ENCODE measurements around the gene C17orf107. TPM values are rescaled to one million over a fixed set of nuclear protein-coding genes. Genes with fewer than 3 reads are reported as not detected.

Gene C17orf107
- total RNA-seq, 1 experiment from 2014 or later = 0.36 TPM

GRCh38 chr17:4919511-4920047 is 20.2 kb downstream of the C17orf107 start:
- ChIA-PET CTCF (no interaction called here), POLR2A (ENCODE audit: unreplicated experiment) (no interaction called here)
- no peaks in the 10 kb centered on the region for H4K20me1 ChIP-seq (ENCODE audit: low read length)
- H3K79me2 ChIP-seq (ENCODE audit: low read length) = no peaks in the 10 kb centered on the region
- H2AFZ ChIP-seq (ENCODE audit: low read length) = no peak overlapping the region
- H3K27me3 ChIP-seq (ENCODE audit: low read length) = no peaks in the 10 kb centered on the region
- no peak overlapping the region for H3K4me3 ChIP-seq (ENCODE audit: low read length)
- H3K9me3 ChIP-seq (ENCODE audit: low read length) = no peaks in the 10 kb centered on the region
- no peaks in the 10 kb centered on the region for H3K36me3 ChIP-seq (ENCODE audit: low read depth, low read length)
- intact Hi-C loops (cut with micrococcal nuclease) = no loop called here
- no TSS peak for BruUV-seq (replicated peaks)
- TF ChIP-seq EZH2phosphoT487 (IDR thresholded peaks at IDR 0.05; ENCODE audit: borderline replicate concordance, low read length) (no peak), CTCF (conservative IDR thresholded peaks at IDR 0.05; ENCODE audit: low read depth, low read length) (no peak), EZH2 (IDR thresholded peaks at IDR 0.05; ENCODE audit: low read length, unreplicated experiment) (no peak)
- DNase-seq (no peak), ATAC-seq (no peak)
- H3K4me2 ChIP-seq (ENCODE audit: low read length) = no peak overlapping the region
- no peak overlapping the region for H3K27ac ChIP-seq (ENCODE audit: low read length)
- no peaks in the 10 kb centered on the region for H3K9me2 ChIP-seq (replicated peaks; ENCODE audit: low read length)
- no peaks in the 10 kb centered on the region for H3K4me1 ChIP-seq (ENCODE audit: insufficient read depth, low read length)
- no peak overlapping the region for H3K9ac ChIP-seq (ENCODE audit: low read length)
- H3F3A ChIP-seq (ENCODE audit: low read length, unreplicated experiment) = no peaks in the 10 kb centered on the region

DNA sequence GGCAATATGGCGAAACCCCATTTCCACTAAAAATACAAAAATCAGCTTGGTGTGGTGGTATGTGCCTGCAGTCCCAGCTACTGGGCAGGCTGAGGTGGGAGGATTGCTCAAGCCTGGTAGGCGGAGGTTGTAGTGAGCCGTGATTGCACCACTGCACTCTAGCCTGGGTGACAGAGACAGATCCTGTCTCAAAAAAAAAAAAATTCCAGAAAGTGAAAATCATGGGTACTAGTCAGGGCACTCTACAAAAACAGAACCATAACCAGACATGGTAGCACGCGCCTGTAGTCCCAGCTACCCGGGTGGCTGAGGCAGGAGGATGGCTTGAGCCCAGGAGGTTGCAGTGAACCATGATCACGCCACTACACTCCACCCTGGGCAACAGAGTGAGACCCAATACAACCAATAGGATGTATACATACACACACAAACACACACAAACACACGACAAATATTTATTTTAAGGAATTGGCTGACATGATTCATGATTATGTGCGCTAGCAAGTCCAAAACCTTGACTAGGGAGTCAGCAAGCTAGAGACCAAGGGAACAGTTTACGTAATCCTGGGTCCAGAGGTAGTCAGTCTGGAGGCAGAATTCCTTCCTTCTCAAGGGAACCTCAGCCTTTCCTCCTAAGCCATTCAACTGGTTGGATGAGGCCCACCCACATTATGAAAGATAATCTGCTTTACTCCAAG is 21.2 kb downstream of the C17orf107 start:
- no peaks in the 10 kb centered on the region for H3K79me2 ChIP-seq (ENCODE audit: low read length)
- H4K20me1 ChIP-seq (ENCODE audit: low read length) = no peaks in the 10 kb centered on the region
- H3K9ac ChIP-seq (ENCODE audit: low read length) = no peak overlapping the region
- no peak overlapping the region for H2AFZ ChIP-seq (ENCODE audit: low read length)
- no peaks in the 10 kb centered on the region for H3F3A ChIP-seq (ENCODE audit: low read length, unreplicated experiment)
- H3K9me2 ChIP-seq (replicated peaks; ENCODE audit: low read length) = no peaks in the 10 kb centered on the region
- no peaks in the 10 kb centered on the region for H3K27me3 ChIP-seq (ENCODE audit: low read length)
- no TSS peak for BruUV-seq (replicated peaks)
- H3K4me2 ChIP-seq (ENCODE audit: low read length) = no peak overlapping the region
- no peak overlapping the region for H3K27ac ChIP-seq (ENCODE audit: low read length)
- H3K9me3 ChIP-seq (ENCODE audit: low read length) = no peaks in the 10 kb centered on the region
- no peak overlapping the region for H3K4me3 ChIP-seq (ENCODE audit: low read length)
- no peak for TF ChIP-seq EZH2phosphoT487 (IDR thresholded peaks at IDR 0.05; ENCODE audit: borderline replicate concordance, low read length)
- TF ChIP-seq CTCF (conservative IDR thresholded peaks at IDR 0.05; ENCODE audit: low read depth, low read length) = no peak
- TF ChIP-seq EZH2 (IDR thresholded peaks at IDR 0.05; ENCODE audit: low read length, unreplicated experiment) = no peak
- DNase-seq (no peak), ATAC-seq (no peak)
- no peaks in the 10 kb centered on the region for H3K36me3 ChIP-seq (ENCODE audit: low read depth, low read length)
- no peaks in the 10 kb centered on the region for H3K4me1 ChIP-seq (ENCODE audit: insufficient read depth, low read length)
- ChIA-PET CTCF (no interaction called here), POLR2A (ENCODE audit: unreplicated experiment) (no interaction called here)
- intact Hi-C loops (cut with micrococcal nuclease) = no loop called here

GRCh38 chr17:4921320-4921719 is 22.0 kb downstream of the C17orf107 start:
- no peak overlapping the region for H3K4me3 ChIP-seq (ENCODE audit: low read length)
- POLR2A ChIA-PET (ENCODE audit: unreplicated experiment) = no interaction called here
- CTCF ChIA-PET = no interaction called here

More at GRCh38 chr17:4921320-4921719, 22.0 kb downstream of the C17orf107 start:
- BruUV-seq (replicated peaks) = no TSS peak
- H3K79me2 ChIP-seq (ENCODE audit: low read length) = no peaks in the 10 kb centered on the region
- no peaks in the 10 kb centered on the region for H3F3A ChIP-seq (ENCODE audit: low read length, unreplicated experiment)
- no peaks in the 10 kb centered on the region for H3K9me3 ChIP-seq (ENCODE audit: low read length)
- H2AFZ ChIP-seq (ENCODE audit: low read length) = no peak overlapping the region
- H3K4me1 ChIP-seq (ENCODE audit: insufficient read depth, low read length) = no peaks in the 10 kb centered on the region
- no peak overlapping the region for H3K9ac ChIP-seq (ENCODE audit: low read length)
- H4K20me1 ChIP-seq (ENCODE audit: low read length) = no peaks in the 10 kb centered on the region
- no peak for DNase-seq
- no peaks in the 10 kb centered on the region for H3K36me3 ChIP-seq (ENCODE audit: low read depth, low read length)
- intact Hi-C loops (cut with micrococcal nuclease) = no loop called here
- ATAC-seq = no peak
- no peak overlapping the region for H3K27ac ChIP-seq (ENCODE audit: low read length)
- H3K27me3 ChIP-seq (ENCODE audit: low read length) = no peaks in the 10 kb centered on the region
- H3K4me2 ChIP-seq (ENCODE audit: low read length) = no peak overlapping the region
- TF ChIP-seq EZH2 (IDR thresholded peaks at IDR 0.05; ENCODE audit: low read length, unreplicated experiment) (no peak), CTCF (conservative IDR thresholded peaks at IDR 0.05; ENCODE audit: low read depth, low read length) (no peak), EZH2phosphoT487 (IDR thresholded peaks at IDR 0.05; ENCODE audit: borderline replicate concordance, low read length) (no peak)
- H3K9me2 ChIP-seq (replicated peaks; ENCODE audit: low read length) = no peaks in the 10 kb centered on the region

All from PC-3 (cell line).